GM13977 (cell line): Measurements from ENCODE around the gene PPP6R1.

Experiments
- DNase-seq: peaks from one replicate; pipeline ENCODE4 v3.0.0; 2012; ENCODE audit warnings: low spot score
- in situ Hi-C: fragments of 300-500 bp; cut with MboI; formaldehyde crosslinking; loops from one replicate; pipeline ENCODE4 v1.12.0; 2022; ENCODE audit warnings: low sequenced_read_pairs, low pct_unique_long_range_greater_than_20kb, mixed read lengths, inconsistent platforms; ENCODE audit not compliant: unreplicated experiment
- TF ChIP-seq, protein P1 (sequence below): IDR thresholded peaks from 2 replicates; pipeline ENCODE4 v1.5.1; 2012; ENCODE audit warnings: mild to moderate bottlenecking, control low read depth; ENCODE audit not compliant: insufficient read depth; ENCODE audit errors: extremely low read depth, missing control alignments

Gene PPP6R1

DNA sequence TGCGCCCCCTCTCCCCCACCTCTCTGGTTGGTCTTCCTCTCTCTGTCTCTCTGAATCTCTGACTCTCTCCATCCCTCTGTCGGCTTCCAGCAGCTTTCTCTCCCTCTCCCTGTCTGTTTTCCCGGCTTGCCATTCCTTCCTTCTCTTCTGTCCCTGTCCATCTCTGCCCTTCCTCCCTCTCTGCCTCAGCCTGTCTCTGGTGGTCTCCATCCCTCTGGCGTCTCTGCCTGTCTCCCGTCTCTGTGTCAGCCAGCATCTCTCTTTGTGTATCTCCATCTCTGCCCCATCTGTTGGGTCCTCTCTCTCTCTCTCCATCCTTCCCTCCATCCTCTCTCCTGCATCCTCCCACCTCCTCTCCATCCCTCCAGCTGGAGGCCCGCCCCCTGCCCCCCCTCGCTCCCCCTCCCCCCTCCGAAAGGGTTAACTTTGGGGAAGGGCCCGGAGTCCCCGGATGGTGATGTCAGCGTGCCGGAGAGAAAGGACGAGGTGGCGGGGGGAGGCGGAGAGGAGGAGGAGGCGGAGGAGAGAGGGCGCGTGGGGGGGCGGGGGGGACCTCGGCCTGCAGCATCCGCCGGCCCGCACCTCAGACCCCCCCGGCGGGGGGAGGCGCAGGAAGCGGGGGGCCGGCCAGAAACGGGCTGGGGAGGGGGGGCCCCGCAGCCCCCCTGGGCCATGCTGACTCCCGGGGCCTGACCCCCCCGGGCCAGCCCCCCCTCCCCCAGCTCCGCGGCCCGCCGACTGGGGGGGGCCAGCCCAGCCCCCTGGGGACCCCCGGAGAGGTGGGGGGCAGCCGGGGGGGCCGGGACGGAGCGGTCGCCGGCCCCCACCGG, 24.9 kb upstream of the PPP6R1 start, which contains the start of gene BRSK1:
Gene BRSK1 (plus strand): TSS at position 450 of the 830 bp plus-strand sequence. CDS start 446 bp downstream, outside the sequence.
- DNase-seq = no peak
- TF ChIP-seq, protein P1, sequence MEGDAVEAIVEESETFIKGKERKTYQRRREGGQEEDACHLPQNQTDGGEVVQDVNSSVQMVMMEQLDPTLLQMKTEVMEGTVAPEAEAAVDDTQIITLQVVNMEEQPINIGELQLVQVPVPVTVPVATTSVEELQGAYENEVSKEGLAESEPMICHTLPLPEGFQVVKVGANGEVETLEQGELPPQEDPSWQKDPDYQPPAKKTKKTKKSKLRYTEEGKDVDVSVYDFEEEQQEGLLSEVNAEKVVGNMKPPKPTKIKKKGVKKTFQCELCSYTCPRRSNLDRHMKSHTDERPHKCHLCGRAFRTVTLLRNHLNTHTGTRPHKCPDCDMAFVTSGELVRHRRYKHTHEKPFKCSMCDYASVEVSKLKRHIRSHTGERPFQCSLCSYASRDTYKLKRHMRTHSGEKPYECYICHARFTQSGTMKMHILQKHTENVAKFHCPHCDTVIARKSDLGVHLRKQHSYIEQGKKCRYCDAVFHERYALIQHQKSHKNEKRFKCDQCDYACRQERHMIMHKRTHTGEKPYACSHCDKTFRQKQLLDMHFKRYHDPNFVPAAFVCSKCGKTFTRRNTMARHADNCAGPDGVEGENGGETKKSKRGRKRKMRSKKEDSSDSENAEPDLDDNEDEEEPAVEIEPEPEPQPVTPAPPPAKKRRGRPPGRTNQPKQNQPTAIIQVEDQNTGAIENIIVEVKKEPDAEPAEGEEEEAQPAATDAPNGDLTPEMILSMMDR = no peak
- in situ Hi-C loops = no loop called here

DNA sequence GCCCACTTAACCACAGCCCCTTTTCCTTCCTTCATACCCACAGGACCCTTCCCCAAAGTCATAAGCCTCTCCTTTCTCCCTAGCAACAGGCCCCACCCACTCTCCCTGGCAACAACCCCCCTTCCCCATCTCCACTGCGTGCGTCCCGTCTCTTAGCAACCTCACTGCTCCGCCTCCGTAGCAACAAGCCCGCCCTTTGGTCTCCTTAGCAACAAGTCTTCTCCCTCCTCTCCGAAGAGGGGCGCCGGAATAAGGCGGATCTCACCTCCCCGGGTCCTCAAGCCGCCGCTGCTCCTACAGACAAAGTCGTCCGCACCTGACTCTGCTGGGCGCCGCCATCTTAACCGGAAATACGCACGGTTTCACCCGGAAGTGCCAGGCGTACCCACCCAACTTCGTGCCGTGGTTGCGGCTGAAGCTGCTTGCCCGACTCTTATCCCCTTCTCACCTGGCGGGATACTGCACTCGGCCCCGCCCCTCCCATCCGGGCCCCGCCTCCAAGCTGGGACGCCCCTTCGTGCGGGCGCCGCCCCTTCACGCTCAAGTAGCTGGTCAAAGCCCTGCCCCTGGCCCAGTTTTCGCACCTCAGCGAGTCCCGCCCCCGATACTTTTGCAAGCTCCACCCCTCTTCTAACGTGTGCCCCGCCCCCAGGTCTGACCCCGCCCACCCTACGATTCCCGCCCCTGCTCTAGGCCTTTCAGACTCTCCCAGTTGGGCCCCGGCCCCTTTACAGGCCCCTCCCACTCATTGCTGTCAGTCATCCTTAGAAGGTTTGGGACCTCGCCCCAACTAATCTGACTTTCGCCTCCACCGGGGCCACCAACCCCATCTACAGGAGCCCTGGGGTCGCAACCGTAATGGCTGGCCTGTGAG, 21.2 kb upstream of the PPP6R1 start, which contains the start of gene HSPBP1:
Gene HSPBP1 (minus strand): TSS at position 341 of the 874 bp plus-strand sequence. CDS start 502 bp downstream, outside the sequence.
- peak; percentile 89 for DNase-seq
- in situ Hi-C loops = no loop called here
- TF ChIP-seq, protein P1 = no peak

DNA sequence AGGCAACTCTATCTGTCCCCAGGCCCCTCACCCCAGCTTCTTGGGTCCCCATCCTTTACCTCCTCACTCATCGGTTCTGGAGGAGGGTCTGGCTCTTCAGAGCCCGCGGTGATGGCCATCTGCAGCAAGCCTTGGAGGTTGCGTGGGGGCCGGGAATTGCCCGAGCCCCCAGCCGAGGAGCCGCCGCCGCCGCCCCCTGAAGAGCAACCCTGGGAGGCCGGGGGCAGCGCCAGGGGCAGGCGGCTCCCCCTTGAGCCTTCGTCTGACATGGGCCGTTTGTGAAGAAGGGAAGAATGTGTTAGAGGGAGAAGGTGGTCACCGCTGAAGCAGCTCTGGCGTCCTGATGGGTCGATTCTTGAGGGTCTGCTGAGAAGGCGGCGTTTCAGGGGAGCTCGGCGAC, 20.5 kb upstream of the PPP6R1 start:
- no peak for DNase-seq
- in situ Hi-C loops = no loop called here
- TF ChIP-seq, protein P1 = no peak

DNA sequence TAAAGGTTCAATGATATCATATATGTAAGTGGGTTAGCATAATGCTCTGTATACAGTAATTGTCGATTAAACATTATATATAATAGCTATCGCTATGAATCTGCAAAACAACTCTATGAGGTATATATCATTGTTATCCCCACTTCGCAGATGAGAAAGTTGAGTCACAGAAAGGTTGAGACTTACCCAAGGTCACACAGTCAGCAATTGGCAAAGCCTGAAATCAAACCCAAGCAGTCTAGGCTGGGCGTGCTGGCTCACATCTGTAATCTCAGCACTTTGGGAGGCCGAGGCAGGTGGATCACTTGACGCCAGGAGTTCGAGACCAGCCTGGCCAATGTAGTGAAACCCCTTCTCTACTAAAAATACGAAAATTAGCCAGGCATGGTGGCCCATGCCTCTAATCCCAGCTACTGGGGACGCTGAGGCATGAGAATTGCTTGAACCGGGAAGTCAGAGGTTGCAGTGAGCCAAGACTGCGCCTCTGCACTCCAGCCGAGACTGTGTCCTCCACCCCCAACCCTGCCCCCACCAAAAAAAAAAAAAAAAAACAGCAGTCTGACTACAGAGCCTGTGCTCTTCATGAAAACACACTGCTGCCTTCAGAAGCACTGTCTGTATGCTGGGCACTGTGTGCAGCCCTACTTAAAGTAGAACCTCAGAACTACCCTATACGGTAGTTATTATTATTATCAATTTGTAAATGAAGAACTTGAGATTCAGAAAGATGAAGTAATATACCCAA, 19.7 kb upstream of the PPP6R1 start:
- in situ Hi-C loops = no loop called here
- TF ChIP-seq, protein P1 = no peak
- DNase-seq = no peak

DNA sequence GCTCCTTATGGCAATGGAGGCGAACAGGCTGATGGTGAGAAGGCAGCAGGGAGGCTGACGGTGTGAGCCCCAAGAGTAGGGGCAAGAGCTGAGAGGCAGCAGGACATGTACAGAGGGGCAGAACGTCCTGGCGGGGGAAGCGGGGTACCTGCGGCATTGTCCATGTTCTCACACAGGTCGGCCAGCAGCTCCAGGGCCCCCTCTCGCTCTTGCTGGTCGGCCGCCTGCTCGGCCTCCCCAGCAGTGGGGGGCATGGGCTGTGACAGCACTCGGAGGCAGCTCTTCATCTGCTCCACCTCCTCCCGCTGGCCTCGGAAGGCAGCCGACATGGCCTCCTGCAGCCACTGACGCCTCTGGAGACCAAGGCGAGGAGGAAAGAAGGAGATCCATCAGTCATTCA, 18.7 kb upstream of the PPP6R1 start:
- DNase-seq = no peak
- in situ Hi-C loops = no loop called here
- TF ChIP-seq, protein P1 = no peak
